Mesendoderm (in vitro differentiated cells): ENCODE measurements around the gene MOB1A.

Experiments used
- DNase-seq: peaks from one replicate; pipeline ENCODE4 v3.0.0; 2013
- H2AK5ac ChIP-seq: 2 replicates; pipeline ENCODE4 v1.6.1; 2013; ENCODE audit warnings: low read length, inconsistent platforms
- H2BK120ac ChIP-seq: 2 replicates; pipeline ENCODE4 v1.6.1; 2013; ENCODE audit warnings: low read depth, mild to moderate bottlenecking, low read length, moderate library complexity, mixed read lengths
- H2BK15ac ChIP-seq: replicated peaks from 2 replicates; pipeline ENCODE4 v1.6.1; 2013; ENCODE audit warnings: low read depth, mild to moderate bottlenecking, moderate library complexity
- H2BK5ac ChIP-seq: 2 replicates; pipeline ENCODE4 v1.6.1; 2013; ENCODE audit warnings: low read length, inconsistent platforms
- H3K18ac ChIP-seq: 2 replicates; pipeline ENCODE4 v1.6.1; 2013; ENCODE audit warnings: mild to moderate bottlenecking, low read length, mixed read lengths
- H3K23ac ChIP-seq: one replicate; pipeline ENCODE4 v1.6.1; 2013; ENCODE audit warnings: low read length
- H3K27ac ChIP-seq: 2 replicates; pipeline ENCODE4 v1.5.1; 2013; ENCODE audit warnings: low read depth, mild to moderate bottlenecking, inconsistent platforms, low read length, moderate library complexity
- H3K27me3 ChIP-seq: 2 replicates; pipeline ENCODE4 v1.6.1; 2013; ENCODE audit warnings: low read length, control low read depth, mild to moderate bottlenecking, inconsistent platforms; ENCODE audit not compliant: insufficient read depth, poor library complexity
- H3K36me3 ChIP-seq: 2 replicates; pipeline ENCODE4 v1.6.1; 2013; ENCODE audit warnings: low read length, inconsistent platforms; ENCODE audit not compliant: control insufficient read depth, insufficient read depth
- H3K4ac ChIP-seq: one replicate; pipeline ENCODE4 v1.6.1; 2013; ENCODE audit warnings: low read depth, mild to moderate bottlenecking, low read length, moderate library complexity
- H3K4me1 ChIP-seq: 2 replicates; pipeline ENCODE4 v1.6.1; 2013; ENCODE audit warnings: low read depth, low read length, inconsistent platforms; ENCODE audit not compliant: control insufficient read depth
- H3K4me2 ChIP-seq: 2 replicates; pipeline ENCODE4 v1.6.1; 2013; ENCODE audit warnings: low read length
- H3K4me3 ChIP-seq: 2 replicates; pipeline ENCODE4 v1.5.1; 2013; ENCODE audit warnings: mild to moderate bottlenecking, low read length
- H3K56ac ChIP-seq: one replicate; pipeline ENCODE4 v1.6.1; 2013; ENCODE audit warnings: low read length
- H3K79me1 ChIP-seq: 2 replicates; pipeline ENCODE4 v1.6.1; 2013; ENCODE audit warnings: low read length, inconsistent platforms
- H3K79me2 ChIP-seq: 2 replicates; pipeline ENCODE4 v1.6.1; 2013; ENCODE audit warnings: mild to moderate bottlenecking, low read length; ENCODE audit not compliant: control insufficient read depth, insufficient read depth
- H3K9ac ChIP-seq: 2 replicates; pipeline ENCODE4 v1.6.1; 2013; ENCODE audit warnings: low read length, inconsistent platforms
- H4K5ac ChIP-seq: one replicate; pipeline ENCODE4 v1.6.1; 2013; ENCODE audit warnings: low read length
- H4K8ac ChIP-seq: one replicate; pipeline ENCODE4 v1.6.1; 2013; ENCODE audit warnings: low read depth, mild to moderate bottlenecking, control low read depth, low read length, moderate library complexity
- WGBS: extraction: QIAGEN DNeasy Blood & Tissue Kit; methylation state at CpG from one replicate; pipeline ENCODE4 v1.1.7; 2013; ENCODE audit warnings: low lambda C conversion rate, missing lambda C conversion rate; ENCODE audit not compliant: insufficient coverage; ENCODE audit errors: extremely low coverage; 5-methylcytosine and 5-hydroxymethylcytosine counted together

The MOB1A gene

GRCh38 chr2:74201196-74201595, 22.5 kb upstream of the MOB1A start:
- Histone ChIP-seq H3K79me1 (no peaks in the 10 kb centered on the region), H3K27me3 (no peaks in the 10 kb centered on the region), H3K79me2 (peaks cover 72% of the 10 kb centered on the region), H2BK5ac (no peak overlapping the region), H2BK15ac (no peak overlapping the region), H3K9ac (peak overlapping the region; percentile 26), H3K18ac (no peak overlapping the region), H4K8ac (no peak overlapping the region), H3K56ac (no peak overlapping the region), H3K4ac (no peak overlapping the region), H3K4me3 (no peak overlapping the region), H3K23ac (no peak overlapping the region), H2AK5ac (no peak overlapping the region), H3K36me3 (no peaks in the 10 kb centered on the region), H3K4me2 (peak overlapping the region; percentile 9), H2BK120ac (no peak overlapping the region), H4K5ac (no peak overlapping the region), H3K27ac (no peak overlapping the region), H3K4me1 (peaks cover 8% of the 10 kb centered on the region)
- no CpG with 5 or more reads among the region's 3 CpGs for WGBS
- no peak for DNase-seq

- Histone ChIP-seq H3K4ac (no peak overlapping the region), H3K56ac (peak overlapping the region; percentile 93), H2AK5ac (no peak overlapping the region), H3K18ac (no peak overlapping the region), H3K27ac (no peak overlapping the region), H3K23ac (no peak overlapping the region), H3K4me1 (peaks cover 8% of the 10 kb centered on the region), H2BK120ac (no peak overlapping the region), H3K27me3 (no peaks in the 10 kb centered on the region), H3K36me3 (no peaks in the 10 kb centered on the region), H3K79me1 (no peaks in the 10 kb centered on the region), H3K79me2 (peaks cover 59% of the 10 kb centered on the region), H3K4me2 (peak overlapping the region; percentile 92), H3K9ac (peak overlapping the region; percentile 100), H3K4me3 (peak overlapping the region; percentile 79), H2BK15ac (no peak overlapping the region), H2BK5ac (no peak overlapping the region), H4K5ac (no peak overlapping the region), H4K8ac (no peak overlapping the region)
- no CpG with 5 or more reads among the region's 8 CpGs for WGBS
- DNase-seq: no peak
Observed at GRCh38 chr2:74199871-74200305, 21.2 kb upstream of the MOB1A start.

DNA sequence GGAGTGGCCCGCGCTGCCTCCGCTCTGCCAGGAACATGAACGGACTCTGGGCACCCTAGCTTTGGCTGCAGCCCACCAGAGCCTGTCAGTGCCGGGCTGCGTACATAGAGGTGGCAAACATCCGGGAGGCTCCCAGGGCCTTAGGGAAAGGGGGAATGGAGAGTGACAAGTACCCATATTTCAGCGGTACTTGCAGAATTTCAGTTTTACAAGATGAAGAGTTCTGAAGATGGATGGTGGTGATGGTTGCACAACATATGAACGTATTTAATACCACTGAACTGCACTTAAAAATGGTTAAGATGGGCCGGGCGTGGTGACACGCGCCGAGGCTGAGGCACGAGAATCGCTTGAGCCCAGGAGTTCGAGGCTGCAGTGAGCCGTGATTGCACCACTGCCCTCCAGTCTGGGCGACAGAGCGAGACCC, 20.6 kb upstream of the MOB1A start:
- Histone ChIP-seq H3K27me3 (no peaks in the 10 kb centered on the region), H3K79me2 (peaks cover 53% of the 10 kb centered on the region), H3K36me3 (no peaks in the 10 kb centered on the region), H2BK5ac (peak overlapping the region; percentile 2), H4K5ac (no peak overlapping the region), H2BK120ac (no peak overlapping the region), H3K4me3 (peak overlapping the region; percentile 79), H3K27ac (no peak overlapping the region), H3K4me2 (peak overlapping the region; percentile 64), H2AK5ac (no peak overlapping the region), H4K8ac (no peak overlapping the region), H3K79me1 (no peaks in the 10 kb centered on the region), H2BK15ac (no peak overlapping the region), H3K18ac (no peak overlapping the region), H3K4me1 (peaks cover 5% of the 10 kb centered on the region), H3K9ac (peak overlapping the region; percentile 100), H3K4ac (no peak overlapping the region), H3K56ac (peak overlapping the region; percentile 93), H3K23ac (no peak overlapping the region)
- no CpG with 5 or more reads among the region's 20 CpGs for WGBS
- DNase-seq: no peak

DNA sequence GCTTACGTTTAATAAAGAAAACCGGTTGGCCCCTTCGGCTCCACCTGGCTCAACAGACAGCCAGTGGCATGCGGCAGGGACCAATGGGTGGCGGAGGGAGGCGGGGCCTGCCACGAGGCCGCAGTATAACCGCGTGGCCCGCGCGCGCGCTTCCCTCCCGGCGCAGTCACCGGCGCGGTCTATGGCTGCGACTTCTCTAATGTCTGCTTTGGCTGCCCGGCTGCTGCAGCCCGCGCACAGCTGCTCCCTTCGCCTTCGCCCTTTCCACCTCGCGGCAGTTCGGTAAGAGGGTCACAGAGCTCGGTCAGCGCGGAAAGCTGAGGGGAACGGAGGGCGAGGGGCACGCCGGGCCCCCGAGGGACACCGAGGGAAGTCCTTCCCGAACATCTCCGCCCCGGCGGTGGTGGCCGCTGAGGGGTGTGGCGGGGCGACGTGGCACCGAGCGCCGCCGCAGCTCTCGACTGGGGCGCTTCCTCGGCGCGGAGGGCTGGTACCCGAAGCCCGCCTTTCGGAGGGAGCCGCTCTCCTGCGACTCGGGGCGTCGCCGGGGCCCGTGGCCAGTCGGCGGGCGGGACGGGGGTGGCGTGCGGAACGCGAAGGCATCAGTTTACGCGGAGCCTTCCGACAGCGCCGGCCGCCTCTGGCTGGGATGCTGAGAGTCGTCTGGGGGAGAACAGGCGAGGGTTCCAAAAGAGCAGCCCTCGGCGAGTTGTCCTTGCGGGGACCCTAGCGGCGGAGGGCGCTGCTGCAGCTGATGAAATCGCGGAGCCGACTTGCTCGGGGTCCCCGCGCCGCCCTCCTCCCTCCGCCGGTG, 20.0 kb upstream of the MOB1A start, which contains the start of gene MTHFD2:
MTHFD2 (plus strand) TSS at position 155 of the 814 bp plus-strand sequence; CDS start at position 182, 27 bp downstream.
- H3K79me1 ChIP-seq: no peaks in the 10 kb centered on the region
- H2BK5ac ChIP-seq: peak within 1 kb of the TSS; percentile 97
- no peaks in the 10 kb centered on the region for H3K27me3 ChIP-seq
- peak within 1 kb of the TSS; percentile 79 for H3K4me3 ChIP-seq
- peak within 1 kb of the TSS; percentile 100 for H3K9ac ChIP-seq
- no peak within 1 kb of the TSS for H2BK15ac ChIP-seq
- H4K8ac ChIP-seq: no peak within 1 kb of the TSS
- peaks cover 2% of the 10 kb centered on the region for H3K4me1 ChIP-seq
- H3K56ac ChIP-seq: peak within 1 kb of the TSS; percentile 100
- H4K5ac ChIP-seq: no peak within 1 kb of the TSS
- no CpG with 5 or more reads among the region's 96 CpGs for WGBS
- H3K79me2 ChIP-seq: peaks cover 46% of the 10 kb centered on the region
- DNase-seq: peak; percentile 100
- peak within 1 kb of the TSS; percentile 33 for H2BK120ac ChIP-seq
- H3K18ac ChIP-seq: peak within 1 kb of the TSS; percentile 93
- H3K36me3 ChIP-seq: no peaks in the 10 kb centered on the region
- peak within 1 kb of the TSS; percentile 91 for H3K23ac ChIP-seq
- H3K4me2 ChIP-seq: peak within 1 kb of the TSS; percentile 64
- H2AK5ac ChIP-seq: no peak within 1 kb of the TSS
- H3K27ac ChIP-seq: peak within 1 kb of the TSS; percentile 92
- peak within 1 kb of the TSS; percentile 93 for H3K4ac ChIP-seq

DNA sequence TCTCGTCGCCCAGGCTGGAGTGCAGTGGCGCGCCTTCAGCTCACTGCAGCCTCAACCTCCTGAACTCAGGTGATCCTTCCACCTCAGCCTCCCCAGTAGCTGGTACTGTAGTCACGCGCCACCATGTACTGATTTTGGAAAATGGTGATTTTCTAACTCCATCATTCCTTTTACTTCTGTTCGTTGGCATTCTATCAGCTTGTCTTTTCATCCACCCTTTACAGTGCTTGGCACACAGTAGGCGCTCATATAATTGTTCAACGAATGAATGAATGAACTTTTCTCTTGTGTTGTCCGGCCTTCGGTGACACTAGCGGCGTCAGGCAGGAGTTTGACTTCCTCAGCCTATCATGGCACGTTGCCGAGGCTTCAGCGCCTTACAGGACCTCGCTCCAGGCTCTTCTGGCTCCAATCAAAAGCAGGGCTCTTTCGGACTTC, 19.4 kb upstream of the MOB1A start:
- Histone ChIP-seq H2BK15ac (no peak overlapping the region), H2BK120ac (no peak overlapping the region), H3K4ac (no peak overlapping the region), H4K5ac (no peak overlapping the region), H3K56ac (peak overlapping the region; percentile 59), H3K27me3 (no peaks in the 10 kb centered on the region), H3K79me1 (no peaks in the 10 kb centered on the region), H3K23ac (no peak overlapping the region), H3K4me2 (peak overlapping the region; percentile 2), H3K18ac (no peak overlapping the region), H3K36me3 (no peaks in the 10 kb centered on the region), H4K8ac (no peak overlapping the region), H2AK5ac (no peak overlapping the region), H2BK5ac (no peak overlapping the region), H3K79me2 (peaks cover 41% of the 10 kb centered on the region), H3K4me3 (no peak overlapping the region), H3K27ac (no peak overlapping the region), H3K9ac (peak overlapping the region; percentile 32), H3K4me1 (peaks cover 2% of the 10 kb centered on the region)
- WGBS: no CpG with 5 or more reads among the region's 18 CpGs
- no peak for DNase-seq
